Left hindlimb (tissue), 1 donor: ENCODE data around the gene ID1.
A peak's percentile ranks its signal among the peaks of the same experiment; 100 is the strongest.
"Not testable (repeated sequence)": the region's sequence is repeated elsewhere in the genome, so short reads cannot be mapped to it uniquely, and the experiment has no call there.

ENCODE experiments used
- DNase-seq: peaks from one replicate; pipeline ENCODE4 v3.0.0-alpha.2; 2018

ID1 gene

DNA sequence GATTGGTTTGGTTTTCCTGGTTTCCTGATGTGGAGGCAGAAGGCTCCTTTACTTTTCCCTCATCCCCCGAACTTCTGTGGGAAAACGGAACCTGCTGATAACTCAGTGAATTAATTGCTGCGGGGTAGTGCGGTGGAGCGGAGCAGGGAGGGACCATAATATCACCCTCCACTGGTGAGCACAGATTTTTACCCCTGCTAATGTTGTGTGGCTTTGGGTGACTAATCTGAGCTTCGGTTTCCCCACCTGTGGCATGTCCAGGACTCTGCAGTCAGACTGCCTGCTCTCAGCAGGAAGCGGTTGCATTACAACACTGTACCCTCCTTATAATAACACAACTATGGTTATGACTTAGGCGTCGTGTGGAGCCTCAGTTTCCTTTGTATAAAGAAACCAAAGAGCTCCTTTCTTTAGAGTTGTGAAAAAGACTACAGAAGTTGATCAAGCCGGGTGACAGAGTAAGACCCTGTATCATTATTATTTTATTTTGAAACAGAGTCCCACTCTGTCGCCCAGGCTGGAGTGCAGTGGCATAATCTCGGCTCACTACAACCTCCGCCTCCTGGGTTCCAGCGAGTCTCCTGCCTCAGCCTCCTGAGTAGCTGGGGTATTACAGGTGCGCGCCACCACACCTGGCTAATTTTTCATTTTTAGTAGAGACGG, 2.2 kb upstream of the ID1 start:
- no peak for DNase-seq

DNA sequence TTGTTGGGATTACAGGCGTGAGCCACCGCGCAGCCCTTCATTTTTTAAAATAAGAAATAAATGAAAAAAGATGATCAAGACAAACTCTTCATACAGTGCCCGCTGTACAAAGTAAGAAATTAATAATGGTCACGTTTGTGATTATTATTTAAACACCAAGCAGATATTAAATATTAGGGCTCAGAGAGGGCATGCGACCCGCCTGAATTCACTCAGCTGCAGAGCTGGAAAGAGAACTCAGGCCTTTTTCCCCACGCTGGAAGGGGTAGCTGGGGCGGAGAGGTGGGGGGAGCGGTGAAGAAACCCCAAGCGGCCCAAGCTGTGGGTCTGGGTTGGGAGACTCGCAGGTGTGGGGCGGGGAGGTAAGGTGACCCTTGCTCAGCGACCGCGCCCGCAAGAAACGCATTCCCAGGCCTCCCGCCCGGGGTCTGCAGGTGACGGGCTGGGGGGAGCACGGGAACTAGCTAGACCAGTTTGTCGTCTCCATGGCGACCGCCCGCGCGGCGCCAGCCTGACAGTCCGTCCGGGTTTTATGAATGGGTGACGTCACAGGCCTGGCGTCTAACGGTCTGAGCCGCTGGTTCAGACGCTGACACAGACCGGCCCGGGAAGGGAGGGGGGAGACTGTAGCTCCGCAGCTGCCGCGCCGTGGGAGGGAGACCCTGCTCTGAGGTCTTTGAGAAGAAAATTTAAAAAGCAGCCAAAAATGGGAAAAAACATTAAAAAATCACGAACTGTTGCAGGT, 1.1 kb upstream of the ID1 start:
- DNase-seq, result peak; percentile 98

DNA sequence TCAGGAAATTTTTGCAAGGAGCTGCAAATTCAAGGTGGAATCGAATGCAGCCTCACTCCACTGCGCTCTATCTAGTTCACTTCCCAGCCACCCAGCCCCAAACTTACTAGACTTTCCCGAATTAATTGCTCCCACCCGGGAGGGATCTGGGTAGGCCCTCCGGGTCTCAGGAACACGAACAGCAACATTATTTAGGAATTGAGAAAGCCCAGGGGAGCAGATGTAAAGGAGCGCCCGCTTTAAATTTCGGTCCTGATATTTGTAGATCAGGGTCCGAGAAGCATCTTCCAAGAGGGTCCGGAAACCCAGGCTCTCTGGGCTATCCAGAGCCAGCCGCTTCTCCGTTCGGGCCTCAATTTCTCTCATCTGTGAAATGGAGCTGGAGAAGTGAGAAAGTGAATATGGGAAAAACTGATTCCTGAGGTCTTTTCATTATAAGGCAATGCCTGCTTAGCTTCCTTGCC, 490 bp upstream of the ID1 start:
- no peak for DNase-seq

DNA sequence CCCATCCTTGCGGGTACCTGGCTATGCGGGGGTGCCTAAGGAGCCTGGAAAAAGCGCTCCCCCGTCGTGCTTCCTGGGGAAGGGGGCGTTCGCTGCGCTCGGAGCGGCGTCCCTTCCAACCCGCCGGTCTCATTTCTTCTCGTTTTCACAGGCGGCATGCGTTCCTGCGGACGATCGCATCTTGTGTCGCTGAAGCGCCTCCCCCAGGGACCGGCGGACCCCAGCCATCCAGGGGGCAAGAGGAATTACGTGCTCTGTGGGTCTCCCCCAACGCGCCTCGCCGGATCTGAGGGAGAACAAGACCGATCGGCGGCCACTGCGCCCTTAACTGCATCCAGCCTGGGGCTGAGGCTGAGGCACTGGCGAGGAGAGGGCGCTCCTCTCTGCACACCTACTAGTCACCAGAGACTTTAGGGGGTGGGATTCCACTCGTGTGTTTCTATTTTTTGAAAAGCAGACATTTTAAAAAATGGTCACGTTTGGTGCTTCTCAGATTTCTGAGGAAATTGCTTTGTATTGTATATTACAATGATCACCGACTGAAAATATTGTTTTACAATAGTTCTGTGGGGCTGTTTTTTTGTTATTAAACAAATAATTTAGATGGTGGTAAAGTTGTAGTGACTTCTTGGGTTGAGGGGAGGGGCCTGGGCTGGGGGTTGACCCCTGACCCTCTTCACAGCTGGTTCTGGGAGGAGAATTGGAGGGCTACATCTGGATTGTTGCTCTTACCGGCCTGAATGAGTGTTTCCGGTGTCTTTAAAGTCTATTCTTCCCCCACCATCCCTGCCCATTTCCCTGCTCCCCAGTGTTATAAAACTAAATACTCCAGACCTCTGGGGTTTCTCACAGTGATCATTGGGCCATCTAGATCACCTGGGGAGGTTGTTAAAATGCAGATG, 1.1 kb downstream of the ID1 start:
- DNase-seq, result peak; percentile 60

DNA sequence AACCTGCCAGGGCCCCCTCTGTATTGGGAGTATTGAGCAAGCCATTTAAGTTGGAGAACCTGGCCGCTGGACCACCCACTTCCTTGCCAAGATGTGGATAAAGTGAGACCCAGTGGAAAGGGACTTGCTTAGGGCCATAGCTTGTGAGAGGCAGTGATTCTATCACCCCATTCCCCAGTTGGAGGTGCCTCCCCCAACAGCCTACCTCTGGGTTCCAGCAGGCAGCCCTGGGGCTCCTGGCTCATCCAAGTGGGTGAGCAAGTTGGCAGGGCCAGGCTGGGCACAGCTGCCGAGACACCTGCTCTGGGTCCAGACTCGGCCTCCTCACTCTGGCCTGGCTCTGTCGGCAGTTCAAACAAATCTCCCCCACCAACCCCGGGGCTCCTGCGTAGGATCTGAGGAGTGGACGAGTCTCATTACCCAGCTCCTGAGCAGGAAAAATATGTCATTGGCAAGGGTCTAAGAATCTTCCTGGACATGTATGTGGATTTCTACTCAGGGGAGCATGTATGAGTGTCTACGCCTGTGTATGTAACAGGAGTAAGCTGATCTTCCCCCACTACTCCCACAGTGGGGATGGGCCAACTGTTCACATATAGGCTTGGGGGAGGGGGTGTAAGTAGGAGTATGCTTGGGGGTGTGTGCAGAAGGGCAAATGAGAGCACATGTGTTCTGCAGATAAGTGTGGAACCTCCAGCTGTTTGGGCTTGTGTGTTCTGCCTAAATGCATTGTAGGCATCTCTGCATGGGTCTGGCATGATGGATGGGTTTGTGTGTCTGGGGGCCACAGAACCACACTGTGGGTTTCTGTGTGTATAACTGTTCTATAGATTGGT, 1.9 kb downstream of the ID1 start:
- peak; percentile 86 for DNase-seq

DNA sequence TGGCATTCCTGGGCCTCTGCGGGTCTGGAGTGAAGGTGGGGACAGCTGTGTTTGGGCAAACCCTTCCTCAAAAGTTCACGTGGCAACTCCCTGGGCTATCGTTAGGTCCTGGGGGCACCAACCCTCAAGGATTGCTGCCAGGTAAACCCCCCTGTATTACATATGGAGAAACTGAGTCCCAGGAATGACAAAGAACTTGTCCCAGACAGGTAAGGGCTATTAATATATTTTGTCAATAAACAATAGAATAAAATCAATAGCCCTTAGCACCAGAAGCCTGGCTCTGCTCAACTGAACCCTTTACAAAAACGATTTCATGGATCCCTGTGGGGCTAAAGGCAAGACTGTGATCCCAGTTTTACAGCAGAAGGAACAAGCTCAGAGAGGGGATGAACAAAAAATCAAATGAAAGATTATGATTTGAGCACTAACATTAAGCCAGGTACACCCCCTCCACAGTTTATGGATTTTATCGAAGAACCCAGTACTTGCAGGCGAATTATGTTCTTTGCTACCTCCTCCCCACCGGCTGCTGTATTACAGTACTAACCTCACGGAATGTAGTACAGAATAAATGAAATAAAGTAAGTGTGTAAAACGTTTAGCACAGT, 2.7 kb downstream of the ID1 start:
- DNase-seq, result no peak

DNA sequence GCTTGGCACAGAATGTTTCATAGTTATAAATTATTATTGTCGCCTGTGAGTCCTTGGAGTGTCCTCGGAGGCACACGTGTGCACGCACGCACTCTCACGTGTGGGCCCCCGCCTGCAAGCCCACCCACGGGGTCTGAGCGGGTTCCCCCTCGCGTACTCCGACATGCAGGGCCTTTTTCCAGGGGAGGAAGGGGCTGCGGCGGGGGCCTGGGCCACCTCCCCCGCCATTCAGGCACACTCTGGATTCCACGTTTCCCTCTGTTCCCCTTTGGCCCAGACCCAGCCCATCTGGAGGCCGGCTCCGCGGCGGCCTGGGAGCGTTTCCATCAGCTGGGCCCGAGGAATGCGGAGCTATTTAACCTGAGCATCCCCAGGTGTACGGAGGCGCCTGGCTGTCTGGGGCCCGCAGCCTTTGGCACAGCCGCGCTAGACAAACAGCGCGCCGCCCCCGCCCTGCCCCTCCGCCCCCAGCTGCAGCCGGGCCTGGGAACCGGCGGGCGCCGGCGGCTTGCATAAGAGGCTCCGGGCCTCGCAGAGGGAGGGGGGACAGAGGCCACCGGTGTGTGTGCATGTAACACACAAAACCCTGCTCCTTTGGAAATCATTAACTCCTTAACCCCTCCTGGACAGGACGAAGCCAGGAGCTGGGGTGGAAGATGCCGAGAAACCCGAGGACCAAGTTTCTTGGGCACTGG, 3.3 kb downstream of the ID1 start:
- peak; percentile 92 for DNase-seq

DNA sequence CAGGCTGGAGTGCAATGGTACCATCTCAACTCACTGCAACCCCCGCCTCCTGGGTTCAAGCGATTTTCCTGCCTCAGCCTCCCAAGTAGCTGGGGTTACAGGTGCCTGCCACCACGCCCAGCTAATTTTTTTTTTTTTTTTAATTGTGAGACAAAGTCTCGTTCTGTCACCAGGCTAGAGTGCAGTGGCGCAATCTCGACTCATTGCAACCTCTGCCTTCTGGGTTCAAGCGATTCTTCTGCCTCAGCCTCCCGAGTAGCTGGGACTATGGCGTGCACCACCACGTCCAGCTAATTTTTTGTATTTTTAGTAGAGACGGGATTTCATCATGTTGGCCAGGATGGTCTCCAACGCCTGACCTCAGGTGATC, 7.2 kb downstream of the ID1 start:
- not testable (repeated sequence) for DNase-seq

DNA sequence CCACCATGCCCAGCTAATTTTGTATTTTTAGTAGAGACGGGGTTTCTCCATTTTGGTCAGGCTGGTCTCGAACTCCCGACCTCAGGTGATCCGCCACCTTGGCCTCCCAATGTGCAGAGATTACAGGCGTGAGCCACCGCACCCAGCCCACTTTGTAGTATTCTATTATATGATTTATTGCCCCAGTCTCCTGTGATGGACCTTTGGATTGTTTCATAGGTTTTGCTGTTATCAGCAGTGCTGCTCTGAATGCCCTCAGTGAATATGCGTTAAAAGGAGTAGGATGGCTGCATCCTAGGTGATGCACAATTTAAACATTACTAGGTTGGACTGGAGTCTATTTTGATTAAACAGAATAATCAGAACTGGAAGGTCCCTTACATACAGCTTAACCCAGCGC, 10.3 kb downstream of the ID1 start:
- no peak for DNase-seq

DNA sequence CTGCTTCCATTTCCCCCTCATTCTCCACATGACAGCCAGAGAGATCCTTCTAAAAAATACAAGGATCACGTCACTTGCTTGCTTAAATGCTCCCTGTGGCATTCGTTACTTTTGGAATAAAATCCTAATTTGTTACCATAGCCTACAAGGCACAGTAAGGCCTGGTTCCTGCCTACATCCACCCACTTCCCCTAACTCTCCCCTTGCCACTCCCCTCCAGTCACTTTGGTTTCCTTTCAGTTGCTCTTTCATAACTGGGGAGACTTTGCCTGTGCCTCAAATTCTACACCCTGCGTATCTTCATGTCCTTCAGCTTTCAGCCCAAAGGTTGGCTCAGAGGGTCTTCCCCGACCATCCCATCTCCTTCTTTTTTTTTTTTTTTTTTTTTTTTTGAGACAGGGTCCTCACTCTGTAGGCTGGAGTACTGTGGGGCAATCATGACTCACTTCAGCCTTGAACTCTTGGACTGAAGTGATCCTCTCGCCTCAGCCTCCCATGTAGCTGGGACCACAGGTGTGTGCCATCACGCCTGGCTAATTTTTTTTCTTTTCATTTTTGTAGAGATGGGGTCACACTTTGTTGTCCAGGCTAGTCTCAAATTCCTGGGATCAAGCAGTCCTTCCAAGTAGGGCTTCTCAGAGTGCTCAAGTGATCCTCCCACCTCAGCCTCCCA, 12.5 kb downstream of the ID1 start:
- no peak for DNase-seq

DNA sequence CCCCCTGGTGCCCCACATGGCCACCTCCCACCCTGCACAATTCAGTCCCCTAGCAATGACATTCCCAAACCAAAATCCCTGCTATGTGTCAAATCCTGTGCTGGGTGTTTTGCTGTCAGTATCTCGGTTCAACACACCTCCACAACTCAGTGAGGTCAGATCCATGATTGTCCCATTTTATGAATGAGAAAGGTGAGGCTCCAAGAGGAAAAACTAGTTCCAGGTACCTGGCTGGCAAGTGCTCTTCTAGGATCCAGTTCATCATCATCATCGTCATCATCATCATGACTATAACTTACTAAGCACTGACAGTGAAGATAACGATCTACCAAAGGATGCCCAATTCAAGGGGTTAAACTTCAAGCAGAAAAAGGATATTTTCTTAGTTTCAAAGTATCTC, 15.2 kb downstream of the ID1 start:
- DNase-seq, result no peak

DNA sequence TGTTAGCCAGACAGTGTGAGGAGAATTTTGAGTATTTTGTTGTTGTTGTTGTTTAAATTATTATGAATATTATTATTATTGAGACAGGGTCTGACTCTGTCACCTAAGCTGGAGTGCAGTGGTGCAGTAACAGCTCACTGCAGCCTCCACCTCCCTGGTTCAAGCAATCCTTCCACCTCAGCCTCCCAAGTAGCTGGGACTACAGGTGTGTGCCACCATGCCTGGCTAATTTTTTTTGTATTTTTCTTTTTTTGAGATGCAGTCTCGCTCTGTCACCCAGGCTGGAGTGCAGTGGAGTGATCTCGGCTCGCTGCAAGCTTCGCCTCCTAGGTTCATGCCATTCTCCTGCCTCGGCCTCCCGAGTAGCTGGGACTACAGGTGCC, 18.0 kb downstream of the ID1 start:
- not testable (repeated sequence) for DNase-seq

DNA sequence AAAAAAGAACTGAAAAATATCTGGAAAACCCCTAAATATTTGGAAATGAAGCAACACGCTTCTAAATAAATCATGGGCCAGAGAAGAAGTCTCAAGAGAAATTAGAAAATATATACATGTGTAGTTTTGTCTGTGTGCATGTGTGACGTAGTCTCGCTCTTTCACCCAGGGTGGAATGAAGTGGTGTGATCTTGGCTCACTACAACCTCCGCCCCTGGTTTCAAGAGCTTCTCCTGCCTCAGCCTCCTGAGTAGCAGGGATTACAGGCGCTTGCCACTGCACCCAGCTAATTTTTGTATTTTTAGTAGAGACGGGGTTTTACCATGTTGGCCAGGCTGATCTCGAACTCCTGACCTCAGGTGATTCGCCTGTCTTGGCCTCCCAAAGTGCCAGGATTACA, 21.4 kb downstream of the ID1 start:
- not testable (repeated sequence) for DNase-seq

DNA sequence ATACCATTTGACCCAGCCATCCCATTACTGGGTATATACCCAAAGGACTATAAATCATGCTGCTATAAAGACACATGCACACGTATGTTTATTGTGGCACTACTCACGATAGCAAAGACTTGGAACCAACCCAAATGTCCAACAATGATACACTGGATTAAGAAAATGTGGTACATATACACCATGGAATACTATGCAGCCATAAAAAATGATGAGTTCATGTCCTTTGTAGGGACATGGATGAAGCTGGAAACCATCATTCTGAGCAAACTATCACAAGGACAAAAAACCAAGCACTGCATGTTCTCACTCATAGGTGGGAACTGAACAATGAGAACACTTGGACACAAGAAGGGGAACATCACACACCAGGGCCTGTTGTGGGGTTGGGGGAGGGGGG, 23.0 kb downstream of the ID1 start:
- DNase-seq, result not testable (repeated sequence)

DNA sequence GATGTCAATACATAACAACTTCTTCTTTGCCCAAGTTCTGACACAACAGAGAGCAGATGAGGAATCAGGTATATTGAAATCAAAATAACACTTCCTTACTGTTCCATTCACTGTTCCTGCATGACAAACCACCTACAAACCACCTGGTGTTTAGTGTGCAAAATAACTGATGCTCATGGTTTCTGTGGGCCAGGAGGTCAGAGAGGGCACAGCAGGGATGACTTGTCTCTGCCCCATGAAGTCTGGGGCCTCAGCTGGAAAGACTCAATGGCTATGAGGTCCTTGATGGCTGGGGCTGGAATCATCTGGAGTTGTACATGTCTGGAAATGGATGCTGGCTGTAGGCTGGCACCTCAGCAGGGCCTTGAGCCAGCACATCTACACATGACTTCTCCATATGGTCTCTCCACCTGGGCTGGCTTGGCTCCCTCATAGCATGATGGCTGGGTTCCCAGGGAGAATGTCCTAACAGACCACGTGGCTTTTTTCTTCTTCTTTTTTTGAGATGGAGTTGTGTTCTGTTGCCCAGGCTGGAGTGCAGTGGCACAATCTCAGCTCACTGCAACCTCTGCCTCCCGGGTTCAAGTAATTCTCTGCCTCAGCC, 25.2 kb downstream of the ID1 start:
- peak; percentile 59 for DNase-seq

DNA sequence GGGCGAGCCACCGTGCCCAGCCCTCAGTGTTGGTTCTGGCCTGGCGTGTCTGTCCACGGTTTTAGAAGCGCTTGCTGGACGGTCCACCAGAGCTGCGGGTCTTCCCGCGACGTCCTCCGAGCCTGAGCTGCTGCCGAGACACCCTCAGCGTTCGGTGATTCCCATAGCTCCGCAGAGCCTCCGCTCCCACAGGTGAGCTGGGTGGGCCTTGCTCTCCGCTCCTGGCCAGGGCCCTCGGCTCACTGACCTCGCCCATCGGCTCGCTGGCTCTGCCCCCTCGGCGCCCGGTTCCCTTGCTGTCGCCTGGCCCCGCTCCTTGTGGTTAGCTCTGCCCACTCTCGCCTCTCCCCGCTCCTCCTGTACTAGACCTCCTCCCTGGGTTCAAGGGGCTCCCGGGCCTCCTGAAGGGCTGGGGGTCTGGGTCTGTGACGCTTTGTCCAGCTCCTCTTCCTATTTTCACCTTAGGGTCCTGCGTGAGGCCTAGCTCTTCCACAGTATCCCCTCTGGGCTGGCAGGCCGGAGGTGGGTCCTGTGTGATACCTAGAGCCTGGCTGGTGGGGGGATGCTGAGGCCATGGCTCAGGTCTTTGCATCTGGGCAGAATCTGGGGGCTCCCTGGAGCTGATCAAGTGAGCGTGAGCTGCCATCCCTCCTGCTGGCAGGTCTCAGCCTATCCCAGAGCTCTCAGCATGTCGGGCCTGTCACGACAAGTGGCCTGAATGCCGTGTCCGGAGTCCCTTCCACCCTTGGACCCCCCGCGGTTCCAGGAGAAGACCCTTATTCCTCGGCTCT, 27.7 kb downstream of the ID1 start:
- DNase-seq, result no peak

DNA sequence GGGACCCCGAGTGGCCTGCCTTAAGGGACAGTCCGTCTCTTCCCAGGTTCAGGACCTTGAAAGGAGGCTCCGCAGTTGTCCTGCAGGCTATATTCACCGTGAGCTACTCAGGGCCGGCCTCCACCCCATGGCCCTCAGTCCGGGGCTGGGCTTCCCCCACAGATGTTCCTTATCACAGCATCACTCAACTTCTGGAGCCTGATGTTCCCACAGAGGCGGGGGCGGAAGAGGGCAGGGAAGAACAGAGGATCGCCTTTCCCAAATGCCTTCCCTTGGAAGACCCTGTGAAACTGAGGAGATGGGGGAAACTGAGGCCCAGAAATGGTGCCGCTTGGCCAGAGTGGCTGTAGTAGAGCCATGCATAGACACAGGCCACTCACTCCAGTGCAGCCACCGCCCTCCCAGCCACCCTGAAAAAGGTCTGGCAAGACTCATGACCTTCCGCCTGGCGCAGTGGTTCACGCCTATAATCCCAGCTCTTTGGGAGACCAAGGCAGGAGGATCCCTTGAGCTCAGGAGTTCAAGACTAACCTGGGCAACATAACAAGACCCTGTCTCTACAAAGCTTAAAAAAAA, 28.3 kb downstream of the ID1 start:
- no peak for DNase-seq

DNA sequence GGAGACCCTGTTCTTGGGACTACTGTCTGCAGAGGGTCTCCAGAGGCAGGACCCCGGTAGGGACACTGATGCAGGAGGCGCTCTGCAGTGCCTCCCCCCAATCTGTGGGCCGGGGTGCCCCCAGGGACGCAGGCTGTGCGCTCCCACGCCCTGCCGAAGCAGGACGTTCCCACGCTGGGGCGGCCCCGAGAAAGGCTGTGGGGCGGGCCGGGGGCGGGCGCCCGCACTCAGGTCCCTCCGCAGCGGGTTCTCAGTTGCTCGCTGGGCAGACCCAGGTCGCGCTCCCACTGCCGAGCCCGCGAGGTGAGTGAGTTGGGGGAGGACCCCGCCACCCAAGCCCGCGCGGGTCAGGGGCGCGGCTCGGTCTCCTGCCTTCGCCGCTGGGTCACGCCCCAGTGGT, 32.6 kb downstream of the ID1 start, which contains the start of gene COX4I2:
COX4I2 (plus strand) TSS at position 253 of the 400 bp plus-strand sequence. CDS start 1,106 bp downstream, outside the sequence.
- DNase-seq, result no peak

DNA sequence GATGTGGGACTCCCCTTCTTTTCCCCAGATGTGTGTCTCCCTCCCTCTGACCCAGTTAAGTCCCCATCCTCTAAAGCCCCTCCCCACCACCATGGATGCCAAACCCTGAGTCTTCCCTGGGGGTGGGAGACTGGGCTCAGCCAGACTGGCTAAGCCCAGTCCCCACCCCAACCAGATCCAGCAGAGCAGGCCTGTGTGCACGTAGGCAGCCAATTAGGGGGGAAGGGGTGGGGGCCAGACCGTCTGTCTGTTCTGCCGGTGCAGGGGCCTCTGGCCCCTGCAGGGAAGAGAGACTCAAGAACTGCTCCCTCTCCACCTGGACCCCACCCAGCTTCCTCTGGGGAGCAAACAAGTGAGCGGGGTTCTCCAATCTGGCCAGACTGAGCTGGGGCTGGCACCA, 33.2 kb downstream of the ID1 start:
- DNase-seq, result no peak
